GM12873 (cell line): ENCODE data around the gene FOXC1.
A peak's percentile ranks its signal among the peaks of the same experiment; 100 is the strongest.

Experiments used
- CTCF ChIP-seq: IDR thresholded peaks from 2 replicates; pipeline ENCODE4 v1.5.1; 2012; ENCODE audit warnings: low read depth, mild to moderate bottlenecking, moderate library complexity, low read length, control low read depth; ENCODE audit not compliant: insufficient read depth; ENCODE audit errors: missing control alignments

Gene FOXC1

GRCh38 chr6:1596088-1596852, 13.4 kb upstream of the FOXC1 start:
- TF ChIP-seq CTCF = peak; percentile 90

- TF ChIP-seq CTCF = no peak
Measured at GRCh38 chr6:1597121-1597744, 12.5 kb upstream of the FOXC1 start.

GRCh38 chr6:1597924-1598323, 11.8 kb upstream of the FOXC1 start:
- TF ChIP-seq CTCF = no peak

- no peak for TF ChIP-seq CTCF
Measured at GRCh38 chr6:1598433-1598832, 11.3 kb upstream of the FOXC1 start.

- no peak for TF ChIP-seq CTCF
Measured at GRCh38 chr6:1598886-1599285, 10.8 kb upstream of the FOXC1 start.

- no peak for TF ChIP-seq CTCF
Measured at GRCh38 chr6:1599469-1599868, 10.2 kb upstream of the FOXC1 start.

- no peak for TF ChIP-seq CTCF
Measured at GRCh38 chr6:1600063-1600763, 9.5 kb upstream of the FOXC1 start.
